Parathyroid adenoma (tissue), 2 donors: ENCODE data around the gene USP7.
A peak's percentile ranks its signal among the peaks of the same experiment; 100 is the strongest.

ENCODE experiments used
- H2AFZ ChIP-seq: fragments of 300-600 bp; sonication (generic); one replicate; pipeline ENCODE4 v1.7.0; 2017; ENCODE audit warnings: antibody characterized with exemption, mild to moderate bottlenecking
- H3K27ac ChIP-seq: fragments of 300-600 bp; sonication (generic); one replicate; pipeline ENCODE4 v1.7.0; 2017
- H3K27me3 ChIP-seq: fragments of 300-600 bp; sonication (generic); one replicate; pipeline ENCODE4 v1.7.0; 2017; ENCODE audit warnings: low read length; ENCODE audit not compliant: control insufficient read depth, insufficient read depth
- H3K36me3 ChIP-seq: fragments of 300-600 bp; sonication (generic); one replicate; pipeline ENCODE4 v1.7.0; 2017; ENCODE audit warnings: low read length; ENCODE audit not compliant: control insufficient read depth, insufficient read depth
- H3K4me1 ChIP-seq: fragments of 300-600 bp; sonication (generic); one replicate; pipeline ENCODE4 v1.7.0; 2017; ENCODE audit warnings: control low read depth
- H3K4me2 ChIP-seq: fragments of 300-600 bp; sonication (generic); one replicate; pipeline ENCODE4 v1.7.0; 2017; ENCODE audit warnings: low read length
- H3K4me3 ChIP-seq: fragments of 300-600 bp; sonication (generic); one replicate; pipeline ENCODE4 v1.7.0; 2017; ENCODE audit warnings: low read depth, low read length
- H3K79me2 ChIP-seq: fragments of 300-600 bp; sonication (generic); one replicate; pipeline ENCODE4 v1.7.0; 2017; ENCODE audit warnings: control low read depth
- H3K9ac ChIP-seq: fragments of 300-600 bp; sonication (generic); one replicate; pipeline ENCODE4 v1.7.0; 2017; ENCODE audit warnings: mild to moderate bottlenecking
- H3K9me3 ChIP-seq: fragments of 300-600 bp; sonication (generic); one replicate; pipeline ENCODE4 v1.7.0; 2017; ENCODE audit warnings: low read length; ENCODE audit not compliant: control insufficient read depth
- TF ChIP-seq, protein P1 (sequence below): fragments of 300-600 bp; sonication (generic); IDR thresholded peaks from one replicate; pipeline ENCODE4 v1.7.0; 2017; ENCODE audit warnings: antibody characterized with exemption, mild to moderate bottlenecking
- donor health status: primary hyperparathyroidism.

The USP7 gene

DNA sequence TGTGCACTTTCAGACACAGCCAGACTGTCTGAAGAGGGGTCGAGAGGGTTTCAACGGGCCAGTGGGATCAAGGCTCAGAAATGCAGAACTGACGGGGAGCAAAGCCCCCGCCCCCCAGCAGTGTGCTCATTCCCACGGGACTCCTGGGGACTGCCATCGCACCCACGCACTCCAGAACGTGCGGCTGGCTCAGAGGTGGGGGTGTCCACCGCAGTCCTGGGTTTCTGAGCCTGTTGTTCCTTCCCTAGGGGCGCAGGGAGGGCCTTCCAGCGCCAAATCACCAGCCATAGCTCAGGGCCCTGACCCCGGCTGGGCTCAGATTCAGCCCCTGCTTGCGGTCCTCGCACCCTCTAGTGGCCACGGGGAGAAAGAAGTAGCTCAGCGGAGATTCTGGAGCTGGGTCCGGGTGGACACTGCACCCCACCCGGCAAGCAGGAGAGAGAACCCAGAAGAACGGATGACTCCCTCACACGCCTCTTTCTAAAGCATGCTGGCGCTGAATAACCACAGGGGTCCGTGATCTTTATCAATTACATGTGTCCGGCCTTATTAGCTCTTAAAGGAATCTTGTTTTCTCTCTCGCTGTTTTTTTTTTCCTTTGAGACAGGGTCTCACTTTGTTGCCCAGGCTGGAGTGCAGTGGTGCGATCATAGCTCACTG, 45.0 kb upstream of the USP7 start:
- H3K27me3 ChIP-seq, result no peaks in the 10 kb centered on the region
- no peak overlapping the region for H3K9ac ChIP-seq
- TF ChIP-seq, protein P1, sequence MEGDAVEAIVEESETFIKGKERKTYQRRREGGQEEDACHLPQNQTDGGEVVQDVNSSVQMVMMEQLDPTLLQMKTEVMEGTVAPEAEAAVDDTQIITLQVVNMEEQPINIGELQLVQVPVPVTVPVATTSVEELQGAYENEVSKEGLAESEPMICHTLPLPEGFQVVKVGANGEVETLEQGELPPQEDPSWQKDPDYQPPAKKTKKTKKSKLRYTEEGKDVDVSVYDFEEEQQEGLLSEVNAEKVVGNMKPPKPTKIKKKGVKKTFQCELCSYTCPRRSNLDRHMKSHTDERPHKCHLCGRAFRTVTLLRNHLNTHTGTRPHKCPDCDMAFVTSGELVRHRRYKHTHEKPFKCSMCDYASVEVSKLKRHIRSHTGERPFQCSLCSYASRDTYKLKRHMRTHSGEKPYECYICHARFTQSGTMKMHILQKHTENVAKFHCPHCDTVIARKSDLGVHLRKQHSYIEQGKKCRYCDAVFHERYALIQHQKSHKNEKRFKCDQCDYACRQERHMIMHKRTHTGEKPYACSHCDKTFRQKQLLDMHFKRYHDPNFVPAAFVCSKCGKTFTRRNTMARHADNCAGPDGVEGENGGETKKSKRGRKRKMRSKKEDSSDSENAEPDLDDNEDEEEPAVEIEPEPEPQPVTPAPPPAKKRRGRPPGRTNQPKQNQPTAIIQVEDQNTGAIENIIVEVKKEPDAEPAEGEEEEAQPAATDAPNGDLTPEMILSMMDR, result peak; percentile 92

DNA sequence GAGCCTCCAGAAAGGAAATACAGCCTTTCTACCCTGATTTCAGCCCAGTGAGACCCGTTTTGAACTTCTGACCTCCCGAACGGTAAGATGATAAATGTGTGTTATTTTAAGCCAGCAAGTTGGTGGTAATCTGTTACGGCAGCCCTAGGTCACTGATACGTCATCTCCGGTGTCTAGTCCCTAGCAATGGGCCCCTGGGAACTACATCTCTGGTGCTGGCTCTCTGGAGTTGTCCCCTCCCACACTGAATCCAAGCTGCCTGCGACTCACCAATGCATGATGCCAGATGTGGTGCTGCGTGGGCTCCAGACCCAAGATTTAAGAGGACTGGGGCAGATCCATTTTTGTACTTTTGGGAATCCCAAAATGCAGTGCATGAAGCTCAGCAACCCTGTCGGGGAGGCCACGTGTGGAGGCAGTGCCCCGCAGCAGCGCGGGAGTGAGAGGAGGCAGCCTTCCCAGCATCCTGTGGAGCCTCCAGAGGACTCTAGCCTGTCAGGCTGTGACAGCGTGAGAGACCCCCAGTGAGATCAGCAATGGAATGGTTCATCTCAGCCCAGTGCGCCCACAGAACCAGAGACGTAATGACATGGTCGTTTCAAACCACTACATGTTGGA, 43.6 kb upstream of the USP7 start:
- H3K9me3 ChIP-seq, result no peaks in the 10 kb centered on the region
- no peak overlapping the region for H2AFZ ChIP-seq
- no peak overlapping the region for H3K27ac ChIP-seq
- no peaks in the 10 kb centered on the region for H3K27me3 ChIP-seq
- TF ChIP-seq, protein P1, result no peak
- no peaks in the 10 kb centered on the region for H3K4me1 ChIP-seq
- H3K4me2 ChIP-seq, result no peak overlapping the region
- H3K4me3 ChIP-seq, result no peak overlapping the region
- H3K9ac ChIP-seq, result no peak overlapping the region
- H3K79me2 ChIP-seq, result no peaks in the 10 kb centered on the region
- H3K36me3 ChIP-seq, result no peaks in the 10 kb centered on the region

More for the DNA sequence above, 45.0 kb upstream of the USP7 start:
- no peak overlapping the region for H3K4me3 ChIP-seq
- no peaks in the 10 kb centered on the region for H3K9me3 ChIP-seq
- H3K27ac ChIP-seq, result no peak overlapping the region
- no peaks in the 10 kb centered on the region for H3K4me1 ChIP-seq
- H3K79me2 ChIP-seq, result no peaks in the 10 kb centered on the region
- H3K36me3 ChIP-seq, result no peaks in the 10 kb centered on the region
- peak overlapping the region; percentile 84 for H2AFZ ChIP-seq
- peak overlapping the region; percentile 14 for H3K4me2 ChIP-seq

GRCh38 chr16:9004183-9004582, 40.5 kb upstream of the USP7 start:
- Histone ChIP-seq H3K79me2 (no peaks in the 10 kb centered on the region), H3K4me3 (no peak overlapping the region), H3K27ac (no peak overlapping the region), H2AFZ (no peak overlapping the region), H3K9me3 (no peaks in the 10 kb centered on the region), H3K9ac (no peak overlapping the region), H3K4me2 (no peak overlapping the region), H3K27me3 (no peaks in the 10 kb centered on the region), H3K36me3 (no peaks in the 10 kb centered on the region), H3K4me1 (no peaks in the 10 kb centered on the region)
- TF ChIP-seq, protein P1, result no peak

DNA sequence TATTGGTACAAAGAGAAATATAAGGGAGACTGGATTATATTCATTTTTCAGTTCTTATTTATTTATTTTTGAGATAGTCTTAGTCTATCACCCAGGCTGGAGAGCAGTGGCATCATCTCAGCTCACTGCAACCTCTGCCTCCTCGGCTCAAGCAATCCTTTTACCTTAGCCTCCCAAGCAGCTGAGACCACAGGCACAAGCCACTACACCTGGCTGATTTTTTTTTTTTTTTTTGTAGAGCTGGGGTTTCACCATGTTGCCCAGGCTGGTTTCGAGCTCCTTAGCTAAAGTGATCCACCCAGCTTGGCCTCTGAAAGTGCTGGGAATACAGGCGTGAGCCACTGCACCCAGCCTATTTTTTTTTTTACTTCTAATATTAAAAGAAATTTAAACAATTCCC, 40.1 kb upstream of the USP7 start:
- TF ChIP-seq, protein P1, result no peak
- H3K27me3 ChIP-seq, result no peaks in the 10 kb centered on the region

DNA sequence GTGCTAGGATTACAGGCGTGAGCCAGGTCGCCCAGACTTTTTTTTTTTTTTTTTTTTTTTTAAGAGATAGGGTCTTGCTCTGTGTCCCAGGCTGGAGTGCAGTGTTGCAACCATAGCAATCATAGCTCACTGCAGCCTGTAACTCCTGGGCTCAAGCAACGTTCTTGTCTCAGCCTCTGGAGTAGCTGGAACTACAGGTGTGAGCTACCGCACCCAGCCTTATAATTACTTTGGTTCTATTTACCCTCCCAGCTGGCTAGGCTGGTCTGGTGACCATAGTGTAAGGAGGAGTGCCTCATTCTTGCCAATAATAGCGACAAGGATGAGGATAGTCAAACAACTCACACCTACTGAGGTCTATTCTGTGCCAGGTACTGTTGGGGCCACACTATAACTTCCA, 39.6 kb upstream of the USP7 start:
- no peak overlapping the region for H3K9ac ChIP-seq
- no peaks in the 10 kb centered on the region for H3K36me3 ChIP-seq
- no peak overlapping the region for H3K27ac ChIP-seq
- TF ChIP-seq, protein P1, result no peak
- H3K27me3 ChIP-seq, result no peaks in the 10 kb centered on the region
- no peak overlapping the region for H3K4me2 ChIP-seq
- H2AFZ ChIP-seq, result no peak overlapping the region
- no peak overlapping the region for H3K4me3 ChIP-seq
- no peaks in the 10 kb centered on the region for H3K4me1 ChIP-seq
- no peaks in the 10 kb centered on the region for H3K9me3 ChIP-seq
- no peaks in the 10 kb centered on the region for H3K79me2 ChIP-seq

More for the DNA sequence above, 40.1 kb upstream of the USP7 start:
- H3K4me3 ChIP-seq, result no peak overlapping the region
- H3K79me2 ChIP-seq, result no peaks in the 10 kb centered on the region
- no peaks in the 10 kb centered on the region for H3K9me3 ChIP-seq
- no peak overlapping the region for H2AFZ ChIP-seq
- H3K9ac ChIP-seq, result no peak overlapping the region
- no peaks in the 10 kb centered on the region for H3K4me1 ChIP-seq
- no peak overlapping the region for H3K27ac ChIP-seq
- no peak overlapping the region for H3K4me2 ChIP-seq
- no peaks in the 10 kb centered on the region for H3K36me3 ChIP-seq
